Natural killer cell (primary cell): Measurements from ENCODE around the gene MR1. TPM values are rescaled to one million over a fixed set of nuclear protein-coding genes. Genes with fewer than 3 reads are reported as not detected.

Experiments used
- ATAC-seq, 3 donors: fragments of 150-1000 bp in 2 of 3; fragments of 200-7000 bp in 1 of 3; cut with Tn5 transposase; 1 replicate in 1 of 3; 2 replicates in 2 of 3; pipeline ENCODE4 v1.10.0; 2021; ENCODE audit warnings: mild to moderate bottlenecking in 2 of 3, moderate library complexity in 2 of 3
- DNase-seq, 2 donors: peaks; one replicate each; pipeline versions ENCODE4 v3.0.0 to v3.0.0-alpha.2; 2013 to 2021; ENCODE audit warnings: mixed read lengths in 1 of 2
- H3K27ac ChIP-seq: one replicate; pipeline ENCODE4 v1.5.1; 2013; ENCODE audit warnings: mild to moderate bottlenecking, low read length
- H3K27me3 ChIP-seq: one replicate; pipeline ENCODE4 v1.6.1; 2013; ENCODE audit warnings: low read length; ENCODE audit not compliant: control insufficient read depth, insufficient read depth
- H3K36me3 ChIP-seq: one replicate; pipeline ENCODE4 v1.6.1; 2013; ENCODE audit warnings: low read length; ENCODE audit not compliant: control insufficient read depth, insufficient read depth
- H3K4me1 ChIP-seq: one replicate; pipeline ENCODE4 v1.6.1; 2013; ENCODE audit warnings: low read length; ENCODE audit not compliant: control insufficient read depth, insufficient read depth
- H3K4me3 ChIP-seq: one replicate; pipeline ENCODE4 v1.5.1; 2013; ENCODE audit warnings: low read length
- H3K9me3 ChIP-seq: one replicate; pipeline ENCODE4 v1.6.1; 2013; ENCODE audit warnings: low read length; ENCODE audit not compliant: control insufficient read depth, insufficient read depth
- H3K27ac Mint-ChIP-seq, 2 donors: one replicate each; pipeline ENCODE4 v1.8.0; 2022; ENCODE audit warnings: mild to moderate bottlenecking in 2 of 2, mixed read lengths in 2 of 2, moderate library complexity in 1 of 2
- H3K27me3 Mint-ChIP-seq, 2 donors: one replicate each; pipeline ENCODE4 v1.8.0; 2022; ENCODE audit warnings: low read depth in 2 of 2, mixed read lengths in 2 of 2
- H3K36me3 Mint-ChIP-seq: one replicate; pipeline ENCODE4 v1.8.0; 2022; ENCODE audit warnings: mixed read lengths
- H3K4me1 Mint-ChIP-seq, 2 donors: one replicate each; pipeline ENCODE4 v1.8.0; 2022; ENCODE audit warnings: mixed read lengths in 2 of 2
- H3K4me3 Mint-ChIP-seq: one replicate; pipeline ENCODE4 v1.8.0; 2022; ENCODE audit warnings: mild to moderate bottlenecking, moderate library complexity, mixed read lengths
- H3K9me3 Mint-ChIP-seq, 2 donors: one replicate each; pipeline ENCODE4 v1.8.0; 2022; ENCODE audit warnings: mixed read lengths in 2 of 2
- CTCF ChIP-seq: fragments of 200-600 bp; IDR thresholded peaks from one replicate; pipeline ENCODE4 v1.8.0; 2022; ENCODE audit warnings: antibody characterized with exemption
- WGBS: methylation state at CpG from one replicate; pipeline ENCODE4 v1.1.7; 2013; ENCODE audit warnings: missing lambda C conversion rate; ENCODE audit not compliant: insufficient coverage; 5-methylcytosine and 5-hydroxymethylcytosine counted together
- intact Hi-C: fragments of 100-400 bp; cut with micrococcal nuclease; formaldehyde crosslinking; loops from one replicate; pipeline ENCODE4 v1.14.2; 2022
- total RNA-seq, 4 donors: library from RNA; stranded (reverse); fragments of 120-200 nt in 1 of 4; gene quantifications; one replicate each; pipeline versions ENCODE4 v1.2.3 to v1.2.4, GENCODE V29; 2013 to 2022

MR1 gene
- total RNA-seq, 3 donors from 2014 or later (not counting 1 experiment from before 2014, with no cell fraction given) = 27.8 to 35.3 (median 34.6) TPM

- Histone ChIP-seq H3K27me3 (no peaks in the 10 kb centered on the region), H3K36me3 (peaks cover 7% of the 10 kb centered on the region), H3K27ac (no peak overlapping the region), H3K9me3 (no peaks in the 10 kb centered on the region), H3K4me1 (peaks cover 31% of the 10 kb centered on the region), H3K4me3 (no peak overlapping the region)
- no peak for DNase-seq
- H3K4me1 Mint-ChIP-seq = peaks cover 74 to 82% of the 10 kb centered on the region in 2 donors
- H3K36me3 Mint-ChIP-seq = no peaks in the 10 kb centered on the region
- TF ChIP-seq CTCF = no peak
- H3K27me3 Mint-ChIP-seq = no peaks in the 10 kb centered on the region
- intact Hi-C loops = no loop called here
- no peak for ATAC-seq
- WGBS = 80% methylated on average over 1 of the region's 2 CpGs
- H3K27ac Mint-ChIP-seq = peak overlapping the region; percentile 98 to 100
- no peak overlapping the region for H3K4me3 Mint-ChIP-seq
- no peaks in the 10 kb centered on the region for H3K9me3 Mint-ChIP-seq
These were observed 3.6 kb downstream of the MR1 start for GRCh38 chr1:181037386-181037785.

- TF ChIP-seq CTCF = peak; percentile 78
- Histone ChIP-seq H3K27me3 (no peaks in the 10 kb centered on the region), H3K4me3 (no peak overlapping the region), H3K4me1 (peaks cover 31% of the 10 kb centered on the region), H3K9me3 (no peaks in the 10 kb centered on the region), H3K27ac (no peak overlapping the region), H3K36me3 (peaks cover 13% of the 10 kb centered on the region)
- Mint-ChIP-seq H3K4me1 (peaks cover 70 to 80% of the 10 kb centered on the region in 2 donors), H3K36me3 (no peaks in the 10 kb centered on the region), H3K4me3 (peak overlapping the region; percentile 32), H3K9me3 (no peaks in the 10 kb centered on the region), H3K27me3 (no peaks in the 10 kb centered on the region), H3K27ac (peak overlapping the region; percentile 16 to 100)
- DNase-seq = peak; percentile 53 to 88
- ATAC-seq = peak; percentile 67 to 79 (median 71)
- 85% methylated on average over 3 of the region's 5 CpGs for WGBS
- intact Hi-C loops = loop anchor here (1.0 kb wide), 2 partner anchors 104 to 128 kb away; no protein-coding TSS in a partner anchor
These were observed 4.7 kb downstream of the MR1 start for GRCh38 chr1:181038399-181038873.

- WGBS = 87% methylated on average over 3 of the region's 3 CpGs
- no peaks in the 10 kb centered on the region for H3K27me3 ChIP-seq
- peaks cover 35% of the 10 kb centered on the region for H3K4me1 ChIP-seq
- DNase-seq (no peak), ATAC-seq (no peak)
- peaks cover 65 to 76% of the 10 kb centered on the region in 2 donors for H3K4me1 Mint-ChIP-seq
- peak overlapping the region; percentile 53 to 76 for H3K27ac Mint-ChIP-seq
- H3K9me3 Mint-ChIP-seq = no peaks in the 10 kb centered on the region
- no peaks in the 10 kb centered on the region for H3K36me3 Mint-ChIP-seq
- intact Hi-C loops = no loop called here
- peaks cover 13% of the 10 kb centered on the region for H3K36me3 ChIP-seq
- TF ChIP-seq CTCF = no peak
- H3K4me3 Mint-ChIP-seq = no peak overlapping the region
- no peak overlapping the region for H3K4me3 ChIP-seq
- H3K9me3 ChIP-seq = no peaks in the 10 kb centered on the region
- no peak overlapping the region for H3K27ac ChIP-seq
- H3K27me3 Mint-ChIP-seq = no peaks in the 10 kb centered on the region
These were observed 6.6 kb downstream of the MR1 start for GRCh38 chr1:181040284-181040865.
